Activated T-helper 1 cell treated with Interleukin-2 at 50 U/mL for 16 hours (primary cell): ENCODE measurements around the gene NCAM2.

Experiments
- DNase-seq: peaks from one replicate; pipeline ENCODE4 v3.0.0-alpha.2; 2020; ENCODE audit warnings: low read depth

NCAM2 gene

GRCh38 chr21:21226472-21226871 is 228.3 kb downstream of the NCAM2 start:
- DNase-seq, result no peak

- DNase-seq, result no peak
Observed at GRCh38 chr21:21230672-21231071, 232.5 kb downstream of the NCAM2 start.

GRCh38 chr21:21231913-21232312 is 233.7 kb downstream of the NCAM2 start:
- no peak for DNase-seq

- DNase-seq, result no peak
Observed at GRCh38 chr21:21232320-21232719, 234.1 kb downstream of the NCAM2 start.

GRCh38 chr21:21233051-21233450 is 234.8 kb downstream of the NCAM2 start:
- no peak for DNase-seq

GRCh38 chr21:21236996-21237395 is 238.8 kb downstream of the NCAM2 start:
- no peak for DNase-seq

GRCh38 chr21:21238629-21239400 is 240.6 kb downstream of the NCAM2 start:
- no peak for DNase-seq

- no peak for DNase-seq
Observed at GRCh38 chr21:21241391-21241790, 243.2 kb downstream of the NCAM2 start.

- DNase-seq, result no peak
Observed at GRCh38 chr21:21246007-21246406, 247.8 kb downstream of the NCAM2 start.

GRCh38 chr21:21247424-21247823 is 249.2 kb downstream of the NCAM2 start:
- no peak for DNase-seq

- no peak for DNase-seq
Observed at GRCh38 chr21:21262048-21262447, 263.8 kb downstream of the NCAM2 start.

GRCh38 chr21:21268061-21268471 is 269.9 kb downstream of the NCAM2 start:
- no peak for DNase-seq

GRCh38 chr21:21268885-21269284 is 270.7 kb downstream of the NCAM2 start:
- DNase-seq, result no peak

- DNase-seq, result no peak
Observed at GRCh38 chr21:21279193-21279901, 281.1 kb downstream of the NCAM2 start.

GRCh38 chr21:21283810-21284209 is 285.6 kb downstream of the NCAM2 start:
- DNase-seq, result no peak

- DNase-seq, result no peak
Observed at GRCh38 chr21:21286170-21286798, 288.1 kb downstream of the NCAM2 start.

- no peak for DNase-seq
Observed at GRCh38 chr21:21290751-21291150, 292.5 kb downstream of the NCAM2 start.

- no peak for DNase-seq
Observed at GRCh38 chr21:21291883-21292569, 293.8 kb downstream of the NCAM2 start.

GRCh38 chr21:21295303-21295702 is 297.1 kb downstream of the NCAM2 start:
- no peak for DNase-seq

- no peak for DNase-seq
Observed at GRCh38 chr21:21297211-21297610, 299.0 kb downstream of the NCAM2 start.

- no peak for DNase-seq
Observed at GRCh38 chr21:21301013-21301412, 302.8 kb downstream of the NCAM2 start.

GRCh38 chr21:21309510-21309909 is 311.3 kb downstream of the NCAM2 start:
- DNase-seq, result no peak

GRCh38 chr21:21324297-21324696 is 326.1 kb downstream of the NCAM2 start:
- DNase-seq, result no peak
